GM21717 (cell line): ENCODE results near the gene CPB2.

Experiments used
- ATAC-seq: cut with Tn5 transposase; IDR thresholded peaks from one replicate; pipeline ENCODE4 v1.9.1; 2021; ENCODE audit warnings: mild to moderate bottlenecking, moderate library complexity; ENCODE audit not compliant: unreplicated experiment

Gene CPB2

GRCh38 chr13:46104868-46105267 lies at the start of gene CPB2:
CPB2 (minus strand) TSS chr13:46105033; CDS start chr13:46105009, 24 bp downstream.
- no peak for ATAC-seq

GRCh38 chr13:46154136-46154801 lies 49.4 kb upstream of the CPB2 start:
- no peak for ATAC-seq

- no peak for ATAC-seq
Observed at GRCh38 chr13:46152627-46153328, 47.9 kb upstream of the CPB2 start.

- ATAC-seq = no peak
Observed at GRCh38 chr13:46150134-46150693, 45.4 kb upstream of the CPB2 start.

GRCh38 chr13:46149272-46150133 lies 44.7 kb upstream of the CPB2 start:
- ATAC-seq = no peak

- ATAC-seq = no peak
Observed at GRCh38 chr13:46146898-46147297, 42.1 kb upstream of the CPB2 start.

GRCh38 chr13:46145950-46146349 lies 41.1 kb upstream of the CPB2 start:
- ATAC-seq = no peak

- no peak for ATAC-seq
Observed at GRCh38 chr13:46145135-46145534, 40.3 kb upstream of the CPB2 start.

- no peak for ATAC-seq
Observed at GRCh38 chr13:46143184-46143701, 38.4 kb upstream of the CPB2 start.

GRCh38 chr13:46142776-46143175 lies 37.9 kb upstream of the CPB2 start:
- ATAC-seq = no peak

- no peak for ATAC-seq
Observed at GRCh38 chr13:46140044-46140443, 35.2 kb upstream of the CPB2 start.

- ATAC-seq = no peak
Observed at GRCh38 chr13:46137627-46138317, 32.9 kb upstream of the CPB2 start.

- ATAC-seq = no peak
Observed at GRCh38 chr13:46136688-46137087, 31.9 kb upstream of the CPB2 start.

GRCh38 chr13:46134961-46135522 lies 30.2 kb upstream of the CPB2 start:
- ATAC-seq = no peak

- no peak for ATAC-seq
Observed at GRCh38 chr13:46134494-46134893, 29.7 kb upstream of the CPB2 start.

- no peak for ATAC-seq
Observed at GRCh38 chr13:46132109-46132508, 27.3 kb upstream of the CPB2 start.

GRCh38 chr13:46131705-46132104 lies 26.9 kb upstream of the CPB2 start:
- ATAC-seq = no peak

GRCh38 chr13:46129955-46130618 lies 25.3 kb upstream of the CPB2 start:
- no peak for ATAC-seq

GRCh38 chr13:46129124-46129523 lies 24.3 kb upstream of the CPB2 start:
- no peak for ATAC-seq
